Fibroblast of upper back skin (primary cell): ENCODE results near the gene OSM.
A peak's percentile ranks its signal among the peaks of the same experiment; 100 is the strongest.

Experiments
- DNase-seq: peaks from one replicate; pipeline ENCODE4 v3.0.0-alpha.2; 2013

Gene OSM

DNA sequence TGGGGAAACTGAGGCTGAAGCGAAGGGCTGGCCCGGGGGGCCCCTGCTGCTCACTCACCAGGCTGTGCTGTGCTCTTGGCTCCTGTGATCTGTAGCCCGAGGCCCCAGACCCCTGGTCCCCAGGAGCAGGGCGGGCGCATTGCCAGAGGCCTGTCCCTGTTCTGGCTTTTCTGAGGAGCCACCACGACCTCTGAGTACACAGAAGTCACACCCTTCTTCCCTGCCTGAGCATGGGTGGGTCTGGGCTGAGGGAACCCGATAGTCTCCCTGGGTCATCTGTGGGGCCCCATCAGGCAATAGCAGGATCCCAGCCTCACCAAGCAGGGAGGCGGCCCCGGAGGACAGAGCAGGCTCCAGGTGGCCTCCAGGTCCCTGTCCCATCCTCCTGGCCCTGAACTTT is 17.5 kb upstream of the OSM start:
- no peak for DNase-seq

DNA sequence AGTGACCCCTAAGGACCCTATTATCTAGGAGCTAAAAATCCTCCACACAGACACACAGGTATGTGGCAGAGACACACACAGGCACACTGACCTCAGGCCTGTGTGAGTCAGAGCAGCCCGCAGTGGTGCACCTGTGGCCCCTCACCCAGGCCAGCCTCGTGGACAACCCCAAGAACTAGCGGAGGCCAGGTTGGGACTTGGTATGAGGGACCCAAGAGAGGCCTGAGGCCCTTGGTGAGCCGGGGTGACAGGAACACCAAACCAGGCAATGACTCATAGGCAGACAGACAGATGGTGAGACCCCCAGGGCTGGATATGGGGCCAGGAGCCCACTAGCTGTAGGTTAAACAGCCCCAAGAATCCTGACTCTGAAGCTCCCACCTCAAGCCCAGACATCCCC is 16.7 kb upstream of the OSM start:
- no peak for DNase-seq

DNA sequence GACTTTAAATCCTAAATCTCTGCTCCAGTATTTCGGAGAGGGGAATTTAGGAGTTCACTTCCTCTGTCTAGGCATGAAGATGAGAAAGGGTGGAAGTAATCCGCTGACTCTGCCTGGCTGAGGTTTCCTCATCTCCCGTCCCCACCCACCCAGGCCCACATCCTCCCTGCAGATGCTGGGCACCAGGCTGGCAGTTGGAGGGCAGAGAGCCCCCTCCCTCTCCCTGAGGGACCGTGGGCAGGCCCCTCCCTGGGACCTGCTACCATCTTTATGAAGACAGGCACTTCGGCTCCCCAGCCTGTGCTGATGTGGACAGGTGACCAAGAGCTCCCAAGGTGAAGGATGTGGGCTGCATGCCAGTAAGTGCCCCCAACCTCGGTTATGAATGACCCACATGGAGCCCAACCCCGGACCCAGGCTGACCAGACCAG is 16.0 kb upstream of the OSM start:
- DNase-seq, result no peak

DNA sequence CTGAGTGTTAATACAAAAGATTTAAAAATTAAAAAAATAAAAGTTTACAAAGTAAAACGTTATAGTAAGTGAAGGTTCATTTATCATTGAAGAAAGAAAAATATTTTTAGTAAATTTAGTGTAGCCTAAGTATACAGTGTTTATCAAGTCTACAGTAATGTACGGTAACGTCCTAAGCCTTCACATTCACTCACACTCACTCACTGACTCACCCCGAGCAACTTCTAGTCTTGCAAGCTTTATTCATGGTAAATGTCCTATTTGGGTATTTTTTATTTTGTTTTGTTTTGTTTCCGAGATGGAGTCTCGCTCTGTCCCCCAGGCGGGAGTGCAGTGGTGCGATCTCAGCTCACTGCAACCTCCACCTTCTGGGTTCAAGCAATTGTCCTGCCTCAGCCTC is 13.9 kb upstream of the OSM start:
- no peak for DNase-seq

GRCh38 chr22:30279932-30280331 is 13.3 kb upstream of the OSM start:
- DNase-seq, result no peak

- DNase-seq, result no peak
Measured at GRCh38 chr22:30279046-30279788, 12.6 kb upstream of the OSM start.

DNA sequence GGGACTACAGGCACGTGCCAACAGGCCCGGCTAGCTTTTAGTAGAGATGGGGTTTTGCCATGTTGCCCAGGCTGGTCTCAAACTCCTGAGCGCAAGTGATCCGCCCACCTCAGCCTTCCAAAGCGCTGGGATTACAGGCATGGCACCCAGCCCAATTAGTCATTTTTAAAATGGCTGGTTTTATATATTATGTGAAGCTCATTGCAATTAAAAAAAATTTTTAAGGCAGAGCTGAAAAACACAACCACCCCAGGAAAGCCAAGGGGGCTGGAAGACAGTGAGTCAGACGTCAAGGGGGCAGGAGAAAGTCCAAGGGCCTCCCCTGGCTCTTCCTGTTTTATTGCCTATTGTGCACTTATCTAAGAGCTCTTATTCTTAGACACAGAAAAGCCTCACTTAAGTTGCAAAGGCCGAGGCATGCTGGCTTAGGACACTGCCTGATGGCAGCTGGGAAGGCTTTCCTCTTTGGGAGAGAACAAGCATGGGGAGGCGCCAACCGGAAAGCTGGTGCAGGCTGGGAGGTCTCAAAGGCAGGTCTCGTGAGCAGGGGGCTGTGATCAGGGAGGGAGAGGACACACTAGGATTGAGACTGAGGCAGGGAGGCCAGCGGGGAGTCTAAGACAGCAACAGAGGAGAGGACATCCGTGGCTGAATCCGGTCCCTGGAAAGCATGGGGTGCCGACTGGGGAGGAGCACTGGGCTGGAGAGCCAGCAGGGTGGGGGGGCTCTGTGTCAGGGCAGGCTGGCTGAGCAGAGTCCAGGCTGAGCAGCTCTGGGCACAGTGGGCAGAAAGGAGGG is 11.1 kb upstream of the OSM start:
- DNase-seq, result peak; percentile 65

- no peak for DNase-seq
Measured at GRCh38 chr22:30276039-30276438, 9.4 kb upstream of the OSM start.

GRCh38 chr22:30275625-30276024 is 9.0 kb upstream of the OSM start:
- DNase-seq, result no peak

GRCh38 chr22:30274437-30274812 is 7.8 kb upstream of the OSM start:
- no peak for DNase-seq

DNA sequence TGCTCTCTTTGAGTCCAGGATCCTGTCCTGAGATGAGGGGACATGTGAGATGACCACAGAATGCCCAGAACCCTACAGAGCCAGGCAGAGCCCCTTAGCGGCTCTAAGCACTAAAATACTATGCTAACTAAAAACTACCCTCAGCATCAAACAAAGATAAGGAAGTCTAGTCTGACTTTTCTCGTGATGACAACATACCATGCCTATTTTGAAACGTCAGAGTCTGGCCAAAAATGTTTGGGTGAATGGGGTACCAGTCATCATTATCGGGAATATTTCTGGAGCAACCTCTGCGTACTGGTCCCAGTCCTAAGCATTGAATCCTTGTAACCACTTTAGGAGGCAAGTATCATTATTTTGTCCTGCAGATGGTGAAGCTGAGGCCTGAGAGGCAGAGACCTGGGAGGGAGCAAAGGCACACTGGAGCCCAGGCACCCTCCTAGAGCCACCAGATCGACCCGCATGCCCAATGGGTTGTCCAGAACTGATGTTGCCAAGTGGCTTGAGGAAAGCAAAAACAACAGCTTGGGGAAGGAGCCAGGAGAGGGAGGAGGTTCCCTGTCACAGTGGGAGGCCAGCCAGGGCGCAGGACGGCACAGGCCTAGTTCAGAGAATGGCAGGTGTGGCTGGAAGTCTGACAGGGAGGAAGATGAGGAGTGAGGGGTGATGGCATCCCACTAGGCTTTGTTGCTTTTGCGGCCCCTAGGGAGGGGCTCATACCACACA is 7.2 kb upstream of the OSM start:
- no peak for DNase-seq

DNA sequence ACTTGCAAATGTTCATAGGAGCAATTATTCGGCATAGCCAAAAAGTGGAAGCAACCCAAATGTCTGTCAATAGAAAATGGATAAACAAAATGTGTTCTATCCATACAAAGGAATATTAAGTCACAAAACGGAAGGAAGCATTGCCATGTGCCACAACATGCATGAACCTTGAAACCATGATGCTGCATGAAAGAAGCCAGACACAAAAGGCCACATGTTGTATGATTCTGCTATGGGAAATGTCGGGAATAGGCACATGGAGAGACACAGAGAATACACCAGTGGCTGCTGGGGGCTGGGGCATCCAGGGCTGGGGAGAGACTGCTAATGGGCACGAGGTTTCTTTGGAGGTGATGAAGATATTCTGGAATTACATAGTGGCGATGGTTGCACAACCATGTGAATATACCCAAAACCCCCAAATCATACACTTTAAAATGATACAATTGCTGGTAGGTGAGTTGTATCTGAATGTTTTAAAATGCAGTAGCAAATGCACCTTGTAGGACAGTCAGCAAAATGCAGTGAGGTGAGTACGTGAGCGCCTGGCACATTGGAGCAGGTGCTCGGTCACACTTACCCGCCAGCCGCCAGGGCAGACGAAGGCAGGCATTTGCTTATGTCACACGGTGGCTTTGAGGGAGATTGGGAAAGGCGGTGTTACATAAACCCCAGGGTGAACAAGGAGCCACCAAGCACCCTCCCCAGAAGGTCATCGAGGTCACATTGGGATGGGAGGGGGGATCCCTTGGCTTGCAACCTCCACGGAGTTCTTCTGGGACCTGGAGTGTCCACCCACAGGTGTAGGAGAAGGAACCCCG is 6.3 kb upstream of the OSM start:
- no peak for DNase-seq

- DNase-seq, result no peak
Measured at GRCh38 chr22:30270832-30271231, 4.2 kb upstream of the OSM start.

- DNase-seq, result no peak
Measured at GRCh38 chr22:30268331-30268730, 1.7 kb upstream of the OSM start.

DNA sequence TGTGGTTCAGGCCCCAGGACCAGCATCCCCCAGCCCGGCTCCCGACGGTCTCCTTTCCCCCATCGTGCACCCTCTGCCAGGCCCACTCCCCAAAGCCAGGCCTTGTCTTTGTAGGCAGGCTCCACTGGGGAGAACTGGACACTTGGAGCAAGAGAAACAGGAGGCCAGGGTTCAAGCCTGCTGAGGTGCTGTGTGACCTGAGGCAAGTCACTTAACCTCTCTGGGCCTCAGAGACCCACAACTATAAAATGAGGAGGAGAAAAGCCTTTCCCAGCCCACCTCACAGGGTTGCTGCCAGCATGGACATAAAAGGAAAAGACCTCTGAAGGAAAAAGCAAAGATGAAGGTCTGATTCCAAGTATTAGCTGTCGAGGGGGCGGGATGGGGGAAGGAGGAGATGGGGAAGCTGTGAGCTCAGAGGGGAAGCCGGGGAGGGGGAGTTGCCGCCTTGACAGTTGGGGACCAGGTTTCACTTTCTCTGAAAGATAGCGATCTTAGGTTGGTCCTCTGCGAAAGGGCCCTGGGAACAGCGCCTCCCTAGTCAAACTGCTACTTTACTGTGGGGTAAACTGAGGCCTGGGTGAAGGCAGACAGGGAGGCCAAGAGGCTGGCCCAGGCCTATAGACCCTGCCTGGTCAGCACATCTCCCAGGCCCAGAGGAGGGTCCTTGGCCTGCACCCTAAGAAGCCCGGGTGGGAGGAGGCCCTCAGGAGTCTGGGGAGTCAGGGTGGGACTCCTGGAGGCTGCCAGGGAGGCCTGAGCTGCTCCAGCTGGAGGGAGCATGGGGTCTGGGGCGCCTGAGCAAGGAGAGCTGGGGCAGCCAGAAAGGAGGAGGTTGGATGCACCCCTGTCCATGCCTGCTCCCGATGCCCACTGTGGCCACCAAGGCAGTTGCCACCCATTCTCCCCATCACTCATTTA is 991 bp upstream of the OSM start:
- DNase-seq, result no peak

DNA sequence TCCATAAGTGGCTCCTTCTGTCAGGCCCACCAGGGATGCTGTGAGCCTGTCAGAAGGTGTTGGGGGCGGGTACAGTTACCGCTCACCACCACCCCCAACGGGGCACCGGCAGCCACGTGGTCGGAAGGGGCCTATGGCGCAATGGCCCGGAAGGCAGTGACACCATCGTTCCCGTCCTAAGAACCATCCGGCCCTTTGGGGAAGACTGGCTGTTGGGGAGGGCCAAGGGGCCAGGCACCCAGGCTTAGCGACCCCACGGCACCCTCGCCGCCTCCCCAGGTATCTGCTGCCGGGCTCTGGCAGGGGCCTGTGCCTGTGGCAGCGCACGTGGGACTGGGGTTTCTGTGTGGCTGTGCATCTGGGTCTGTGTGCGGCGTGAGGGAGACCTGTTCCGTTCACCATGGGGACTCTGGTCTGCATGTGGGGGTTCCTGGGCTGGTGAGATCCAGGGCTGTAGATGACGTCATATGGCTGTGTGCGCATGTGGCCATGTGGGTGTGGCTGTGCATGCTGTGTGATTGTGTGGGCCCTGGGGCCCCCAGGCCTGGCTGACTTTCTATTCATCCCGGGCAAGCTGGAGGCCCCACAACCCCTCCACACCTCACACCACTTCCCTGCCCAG is 717 bp downstream of the OSM start:
- no peak for DNase-seq

GRCh38 chr22:30265131-30265720 is 1.4 kb downstream of the OSM start:
- DNase-seq, result no peak

DNA sequence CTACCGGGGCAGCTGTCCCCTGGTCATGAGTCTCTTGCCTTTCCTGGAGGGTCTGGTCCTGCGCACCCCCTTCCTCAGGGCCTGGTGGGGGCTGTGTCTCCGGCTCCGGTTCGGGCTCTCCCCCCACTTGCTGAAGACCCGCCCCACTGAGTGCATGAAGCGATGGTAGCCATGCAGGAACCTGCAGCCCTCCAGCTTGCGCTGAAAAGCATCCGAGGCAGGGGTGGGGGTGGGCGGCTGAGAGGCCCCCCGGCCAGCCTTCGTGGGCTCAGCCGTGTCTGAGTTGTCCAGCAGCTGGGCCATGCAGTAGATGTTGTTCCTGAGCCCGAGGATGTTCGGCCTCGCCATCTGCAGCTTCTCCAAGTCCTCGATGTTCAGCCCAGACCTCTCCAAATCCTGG is 2.8 kb downstream of the OSM start:
- no peak for DNase-seq

GRCh38 chr22:30262917-30263741 is 3.5 kb downstream of the OSM start:
- peak; percentile 65 for DNase-seq

DNA sequence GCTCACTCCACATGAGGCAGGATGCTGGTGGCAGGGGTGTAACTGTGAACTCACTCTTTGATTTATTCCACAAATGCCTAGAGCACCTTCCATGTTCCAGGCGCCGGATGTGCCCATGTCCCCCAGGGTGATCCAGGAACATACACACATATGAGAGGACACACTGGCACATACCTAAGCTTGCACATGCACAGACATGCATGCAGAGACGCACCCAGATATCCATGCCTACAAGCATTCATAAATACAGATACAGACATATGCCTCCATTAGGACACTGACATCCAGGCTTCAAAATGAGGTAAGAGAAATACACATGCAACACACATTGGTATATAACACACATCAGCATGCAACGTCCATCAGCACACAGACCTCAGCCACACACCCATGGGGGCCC is 4.5 kb downstream of the OSM start:
- no peak for DNase-seq
